ENCODE measurements around the gene OR2H1. TPM values are rescaled to one million over a fixed set of nuclear protein-coding genes. Genes with fewer than 3 reads are reported as not detected.

The OR2H1 gene
- total RNA-seq: not detected in 2 replicates

GRCh38 chr6:29456971-29457370, at the start of gene OR2H1, which contains the start of gene OR11A1:
Gene OR2H1 (plus strand): TSS chr6:29457155. CDS start chr6:29461770, 4,615 bp downstream.
Gene OR11A1 (minus strand): TSS chr6:29457071. CDS start chr6:29427641, 29,430 bp downstream.

DNA sequence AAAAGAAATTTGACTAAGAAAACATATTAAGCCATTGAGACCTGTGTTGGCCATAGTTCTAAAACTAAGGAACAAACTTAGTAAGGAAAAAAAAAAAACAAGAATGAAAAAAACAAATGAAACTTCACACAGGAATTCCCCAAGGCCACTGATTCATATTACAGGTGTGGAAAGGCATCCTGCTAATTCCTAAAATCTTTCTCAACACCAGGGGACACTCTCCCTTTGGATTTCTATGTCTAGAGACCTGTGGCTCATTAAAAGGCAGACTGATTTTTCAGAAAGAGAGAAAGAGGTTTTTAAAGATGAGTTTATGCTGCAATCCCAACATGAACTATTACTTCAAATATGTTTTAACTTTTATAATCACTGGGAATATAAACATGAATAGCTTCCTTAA, 42.4 kb upstream of the OR2H1 start, which contains the start of gene OR12D1:
OR12D1 (plus strand) TSS at position 341 of the 400 bp plus-strand sequence.

DNA sequence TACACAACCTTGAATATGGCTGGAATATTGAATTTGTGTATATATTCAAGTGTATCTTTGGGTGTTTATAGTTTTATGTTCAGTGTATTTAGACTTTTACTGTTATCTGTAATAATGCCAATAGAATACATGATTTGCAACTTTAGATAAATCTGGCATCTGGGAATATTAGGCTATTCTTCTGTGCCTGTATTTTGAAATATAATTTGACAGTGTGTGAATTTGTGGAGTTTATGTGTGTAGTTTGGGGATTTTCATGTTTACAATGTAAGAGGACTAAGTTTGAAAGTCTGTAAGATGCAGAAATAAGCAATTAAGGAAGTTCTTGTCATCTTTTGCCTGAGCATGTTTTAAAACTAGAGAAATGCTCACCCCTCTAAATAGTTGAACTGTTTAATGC, 17.9 kb upstream of the OR2H1 start, which contains the start of gene OR10C1:
OR10C1 (plus strand) TSS at position 301 of the 400 bp plus-strand sequence. CDS start 710 bp downstream, outside the sequence.

GRCh38 chr6:29487660-29488059, 30.7 kb downstream of the OR2H1 start, which contains the start of gene MAS1L:
Gene MAS1L (minus strand): TSS chr6:29487956. CDS start chr6:29487902, 54 bp downstream.

Other genes starting within 250 kb of the OR2H1 start
- not detected in 2 replicates for gene OR14J1, start 155.5 kb upstream of the OR2H1 start, total RNA-seq
- gene OR5V1, start 88.3 kb upstream of the OR2H1 start, total RNA-seq: not detected in 2 replicates
- gene OR12D3, start 81.9 kb upstream of the OR2H1 start, total RNA-seq: not detected in 2 replicates
- gene OR12D2, start 61.5 kb upstream of the OR2H1 start, total RNA-seq: not detected in 2 replicates
- not detected in 2 replicates for gene OR12D1, start 42.2 kb upstream of the OR2H1 start, total RNA-seq
- not detected in 2 replicates for gene OR10C1, start 17.8 kb upstream of the OR2H1 start, total RNA-seq
- gene OR11A1, start 84 bp upstream of the OR2H1 start, total RNA-seq: not detected in 2 replicates
- gene MAS1L, start 30.8 kb downstream of the OR2H1 start, total RNA-seq: not detected in 2 replicates
- not detected in 2 replicates for gene UBD, start 102.6 kb downstream of the OR2H1 start, total RNA-seq
- not detected in 2 replicates for gene OR2H2, start 128.0 kb downstream of the OR2H1 start, total RNA-seq
- gene GABBR1, start 176.0 kb downstream of the OR2H1 start, total RNA-seq: 4.4 and 4.8 TPM in 2 replicates
- not detected in 2 replicates for gene MOG, start 199.9 kb downstream of the OR2H1 start, total RNA-seq
- gene ZFP57, start 224.0 kb downstream of the OR2H1 start, total RNA-seq: not detected in 2 replicates